Activated naive CD4-positive, alpha-beta T cell treated with anti-CD3 and anti-CD28 coated beads, Interleukin-2, amount 50 U/mL, for 72 hours (primary cell): ENCODE data around the gene FBXL4. TPM values are rescaled to one million over a fixed set of nuclear protein-coding genes. Genes with fewer than 3 reads are reported as not detected.

ENCODE experiments used
- ATAC-seq, 2 donors: fragments of 150-1000 bp; cut with Tn5 transposase; 2 replicates each; pipeline ENCODE4 v1.10.0; 2021; ENCODE audit warnings: mild to moderate bottlenecking in 2 of 2, moderate library complexity in 2 of 2
- DNase-seq, 2 donors: peaks; one replicate each; pipeline ENCODE4 v3.0.0; 2021 to 2022; ENCODE audit warnings: low spot score in 2 of 2
- H3K27ac Mint-ChIP-seq, 2 donors: one replicate each; pipeline ENCODE4 v1.8.0; 2022; ENCODE audit warnings: mild to moderate bottlenecking in 2 of 2, mixed read lengths in 2 of 2
- H3K36me3 Mint-ChIP-seq, 2 donors: one replicate each; pipeline ENCODE4 v1.8.0; 2022; ENCODE audit warnings: mixed read lengths in 2 of 2
- H3K9me3 Mint-ChIP-seq, 2 donors: one replicate each; pipeline ENCODE4 v1.8.0; 2022; ENCODE audit warnings: mixed read lengths in 2 of 2
- total RNA-seq, 2 donors: library from RNA; stranded (reverse); gene quantifications; one replicate each; pipeline ENCODE4 v1.2.3, GENCODE V29; 2022

FBXL4 gene
- total RNA-seq, 2 donors from 2014 or later, result 12.9 to 15.0 TPM

DNA sequence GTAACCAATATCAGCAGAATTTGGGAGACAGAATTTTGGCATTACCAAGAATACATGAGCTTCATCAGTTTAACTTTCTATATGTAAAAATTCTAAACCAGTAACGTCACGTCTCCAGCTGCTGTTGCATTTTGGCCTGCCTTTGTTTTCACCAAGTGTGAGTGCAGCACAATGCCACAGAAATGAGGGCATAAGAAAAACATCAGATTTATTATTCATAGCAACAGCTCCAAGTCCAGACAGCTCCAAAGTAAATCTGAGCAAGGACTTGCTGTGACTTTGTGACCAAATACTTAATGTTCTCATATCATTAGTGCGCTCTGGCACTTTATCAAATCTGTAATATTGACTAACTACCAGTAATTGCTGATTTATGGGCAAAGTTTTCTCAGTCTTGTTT, 11.0 kb upstream of the FBXL4 start:
- H3K36me3 Mint-ChIP-seq, result no peaks in the 10 kb centered on the region
- DNase-seq, result no peak
- no peaks in the 10 kb centered on the region for H3K9me3 Mint-ChIP-seq
- no peak overlapping the region for H3K27ac Mint-ChIP-seq
- ATAC-seq, result no peak

- Mint-ChIP-seq H3K27ac (no peak overlapping the region), H3K36me3 (no peaks in the 10 kb centered on the region), H3K9me3 (no peaks in the 10 kb centered on the region)
- DNase-seq, result no peak
- no peak for ATAC-seq
Measured at GRCh38 chr6:98957450-98957849, 9.7 kb upstream of the FBXL4 start.

- peaks cover 0 to 6% of the 10 kb centered on the region in 2 donors for H3K9me3 Mint-ChIP-seq
- no peak overlapping the region for H3K27ac Mint-ChIP-seq
- peaks cover 0 to 11% of the 10 kb centered on the region in 2 donors for H3K36me3 Mint-ChIP-seq
- no peak for ATAC-seq
- no peak for DNase-seq
Measured at GRCh38 chr6:98949589-98949988, 1.8 kb upstream of the FBXL4 start.

DNA sequence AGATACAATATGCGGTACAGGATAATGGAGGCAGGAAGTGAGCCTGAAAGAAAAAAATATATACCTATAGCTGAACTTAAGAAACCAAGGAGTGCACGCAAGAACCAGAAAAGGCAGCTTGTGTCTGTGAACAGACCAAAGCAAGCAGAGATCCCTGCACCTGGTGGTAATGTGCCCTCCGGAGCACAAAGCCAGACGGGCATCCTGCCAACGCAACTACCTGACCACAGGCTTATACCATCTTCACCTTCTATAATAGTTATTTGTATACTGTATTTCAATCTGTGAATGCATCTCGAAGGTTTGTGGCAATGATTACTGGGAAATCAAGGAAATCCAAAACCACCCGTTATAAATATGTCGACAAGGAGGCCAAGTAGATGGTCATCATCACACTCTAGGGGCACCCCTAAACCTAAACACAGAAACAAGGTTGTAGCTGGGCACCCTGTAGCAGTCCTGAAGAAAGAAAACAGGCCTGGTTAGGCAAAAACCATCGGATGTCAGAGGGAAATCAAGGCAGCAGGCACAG, 801 bp downstream of the FBXL4 start:
- ATAC-seq (peak; percentile 9 to 25), DNase-seq (peak in 1 of 2 donors; percentile 37)
- Mint-ChIP-seq H3K36me3 (peaks cover 18 to 20% of the 10 kb centered on the region in 2 donors), H3K9me3 (peaks cover 0 to 15% of the 10 kb centered on the region in 2 donors), H3K27ac (peak overlapping the region; percentile 96 to 97)

- H3K9me3 Mint-ChIP-seq, result peaks cover 2 to 15% of the 10 kb centered on the region in 2 donors
- DNase-seq, result no peak
- no peak for ATAC-seq
- H3K27ac Mint-ChIP-seq, result peak overlapping the region; percentile 96 to 97
- peaks cover 23 to 24% of the 10 kb centered on the region in 2 donors for H3K36me3 Mint-ChIP-seq
Measured at GRCh38 chr6:98946266-98946878, 1.4 kb downstream of the FBXL4 start.

DNA sequence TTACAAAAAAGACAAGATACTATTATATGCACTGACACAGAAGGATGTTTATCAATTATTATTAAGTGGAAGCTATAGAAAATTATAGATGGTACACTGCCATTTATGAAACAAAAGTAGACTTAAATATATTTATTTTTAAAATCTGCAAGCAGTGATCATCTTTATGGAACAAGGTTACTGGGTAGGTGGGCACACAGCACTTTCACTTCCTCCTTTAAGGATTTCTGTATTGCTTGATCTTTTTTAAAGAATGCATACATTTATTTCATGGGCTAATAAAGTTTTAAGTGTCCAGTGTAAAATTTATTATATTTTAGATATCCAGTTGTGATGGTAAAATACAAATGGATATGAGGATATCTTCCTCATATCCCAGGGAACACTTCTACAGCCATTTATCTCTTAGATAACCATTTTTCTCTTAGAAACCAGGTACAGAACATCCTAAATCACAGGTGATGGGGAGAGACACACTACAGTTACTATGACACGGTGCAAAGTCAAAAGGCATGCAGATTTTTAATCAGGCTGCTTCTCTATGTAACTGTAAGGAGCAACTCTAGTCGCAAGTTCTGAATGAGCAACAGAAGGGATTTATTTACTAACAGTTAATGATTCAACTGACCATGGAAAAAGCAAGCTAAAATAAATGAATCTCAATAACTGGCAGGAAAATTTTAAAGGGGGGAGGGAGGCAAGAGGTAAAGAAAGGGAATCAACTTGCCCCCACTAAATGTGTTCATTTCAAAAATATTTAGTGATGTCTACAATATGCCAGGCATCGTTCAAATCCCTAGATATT, 2.2 kb downstream of the FBXL4 start:
- no peak for DNase-seq
- peaks cover 9 to 16% of the 10 kb centered on the region in 2 donors for H3K9me3 Mint-ChIP-seq
- peak overlapping the region in 1 of 2 donors; percentile 96 for H3K27ac Mint-ChIP-seq
- H3K36me3 Mint-ChIP-seq, result peaks cover 32% of the 10 kb centered on the region in 2 donors
- ATAC-seq, result no peak

- Mint-ChIP-seq H3K36me3 (peaks cover 35 to 37% of the 10 kb centered on the region in 2 donors), H3K9me3 (peaks cover 13% of the 10 kb centered on the region in 2 donors), H3K27ac (no peak overlapping the region)
- DNase-seq (no peak), ATAC-seq (no peak)
Measured at GRCh38 chr6:98944598-98945081, 3.1 kb downstream of the FBXL4 start.

- DNase-seq, result no peak
- H3K36me3 Mint-ChIP-seq, result peaks cover 35 to 42% of the 10 kb centered on the region in 2 donors
- ATAC-seq, result no peak
- H3K27ac Mint-ChIP-seq, result no peak overlapping the region
- H3K9me3 Mint-ChIP-seq, result peaks cover 13% of the 10 kb centered on the region in 2 donors
Measured at GRCh38 chr6:98944168-98944567, 3.6 kb downstream of the FBXL4 start.

GRCh38 chr6:98942263-98942803, 5.4 kb downstream of the FBXL4 start:
- Mint-ChIP-seq H3K27ac (no peak overlapping the region), H3K9me3 (peaks cover 17 to 18% of the 10 kb centered on the region in 2 donors), H3K36me3 (peaks cover 40 to 57% of the 10 kb centered on the region in 2 donors)
- ATAC-seq (no peak), DNase-seq (no peak)

DNA sequence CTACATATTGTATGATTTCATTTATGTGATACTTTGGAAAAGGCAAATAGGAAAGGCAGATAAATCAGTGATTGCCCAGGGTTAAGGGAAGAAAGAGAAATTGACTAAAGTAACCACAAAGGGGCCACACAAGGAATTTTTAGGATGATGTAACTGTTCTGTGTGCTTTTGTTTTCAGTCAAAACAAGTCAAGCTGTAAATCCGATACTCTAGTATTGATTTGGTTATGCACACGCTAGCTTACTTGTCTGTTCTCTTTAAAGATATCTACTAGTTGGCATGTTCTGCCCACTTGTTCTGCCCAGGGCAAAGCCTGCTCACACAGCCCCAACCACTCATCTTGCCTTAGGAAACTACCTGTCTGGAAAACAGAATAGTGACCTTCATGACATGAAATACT, 6.4 kb downstream of the FBXL4 start:
- peaks cover 17 to 18% of the 10 kb centered on the region in 2 donors for H3K9me3 Mint-ChIP-seq
- no peak overlapping the region for H3K27ac Mint-ChIP-seq
- DNase-seq (no peak), ATAC-seq (no peak)
- H3K36me3 Mint-ChIP-seq, result peaks cover 30 to 57% of the 10 kb centered on the region in 2 donors

DNA sequence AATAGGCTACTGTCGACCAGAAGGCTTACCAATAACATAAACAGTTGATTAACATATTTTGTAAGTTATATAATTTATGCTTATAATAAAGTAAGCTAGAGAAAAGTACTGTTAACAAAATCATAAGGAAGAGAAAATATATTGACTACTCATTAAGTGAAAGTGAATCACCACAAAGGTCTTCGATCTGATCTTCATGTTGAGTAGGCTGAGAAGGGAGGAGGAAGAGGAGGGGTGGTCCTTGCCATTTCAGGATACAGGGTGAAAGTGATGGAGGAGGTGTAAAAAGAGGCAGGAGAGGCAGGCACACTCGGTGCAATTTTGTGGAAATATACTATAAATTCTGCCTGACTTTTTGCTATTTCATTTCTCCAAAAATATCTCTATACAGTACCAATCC, 10.4 kb downstream of the FBXL4 start:
- Mint-ChIP-seq H3K9me3 (peaks cover 14 to 17% of the 10 kb centered on the region in 2 donors), H3K27ac (no peak overlapping the region), H3K36me3 (peaks cover 35 to 67% of the 10 kb centered on the region in 2 donors)
- no peak for DNase-seq
- ATAC-seq, result no peak

GRCh38 chr6:98932381-98932780, 15.4 kb downstream of the FBXL4 start:
- ATAC-seq (no peak), DNase-seq (no peak)
- peaks cover 23 to 58% of the 10 kb centered on the region in 2 donors for H3K36me3 Mint-ChIP-seq
- no peak overlapping the region for H3K27ac Mint-ChIP-seq
- no peaks in the 10 kb centered on the region for H3K9me3 Mint-ChIP-seq

GRCh38 chr6:98931696-98932095, 16.1 kb downstream of the FBXL4 start:
- no peaks in the 10 kb centered on the region for H3K9me3 Mint-ChIP-seq
- ATAC-seq (no peak), DNase-seq (no peak)
- H3K36me3 Mint-ChIP-seq, result peaks cover 25 to 61% of the 10 kb centered on the region in 2 donors
- H3K27ac Mint-ChIP-seq, result no peak overlapping the region

DNA sequence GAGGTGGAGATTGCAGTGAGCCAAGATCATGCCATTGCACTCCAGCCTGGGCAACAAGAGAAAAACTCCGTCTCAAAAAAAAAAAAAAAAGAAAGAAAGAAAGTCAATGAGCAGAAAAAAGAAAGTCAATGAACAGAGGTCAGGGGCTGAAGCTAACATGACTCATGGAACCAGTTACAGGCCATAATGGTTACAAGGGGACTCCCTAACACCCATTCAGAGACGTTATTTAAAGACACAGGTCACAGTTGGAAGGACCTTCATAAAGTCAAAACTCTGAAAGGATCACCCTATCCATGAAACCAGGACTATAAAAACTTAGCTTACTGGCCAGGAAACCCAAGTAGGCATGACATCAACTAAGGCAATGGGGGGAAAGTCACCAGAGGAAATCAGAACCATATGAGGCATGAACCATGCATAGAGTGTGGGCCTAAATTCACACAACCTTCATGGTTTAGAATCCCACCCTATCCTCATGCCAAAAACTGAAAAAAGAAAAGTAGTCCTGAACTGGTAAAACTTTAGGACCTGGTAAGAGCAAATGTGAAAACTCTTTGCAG, 18.2 kb downstream of the FBXL4 start:
- Mint-ChIP-seq H3K9me3 (no peaks in the 10 kb centered on the region), H3K36me3 (peaks cover 28 to 65% of the 10 kb centered on the region in 2 donors), H3K27ac (no peak overlapping the region)
- ATAC-seq (no peak), DNase-seq (no peak)

DNA sequence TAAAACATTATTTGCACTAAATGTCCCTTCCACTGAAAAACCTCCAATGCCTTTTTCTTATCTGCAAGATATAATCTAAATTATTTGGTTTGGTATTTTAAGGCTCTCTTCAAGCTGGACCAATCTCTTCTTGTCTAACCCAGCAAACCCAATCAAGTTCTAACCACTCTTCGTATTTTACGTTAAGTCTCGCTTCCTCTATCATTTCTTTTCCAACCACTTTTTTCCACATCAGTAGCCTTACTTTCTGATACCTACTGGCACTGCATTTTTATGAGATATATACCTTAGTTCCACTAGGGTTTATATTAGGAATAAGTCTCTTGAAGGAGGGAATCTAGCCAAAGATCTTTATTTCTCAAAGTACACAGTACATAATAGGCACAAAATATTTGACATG, 19.1 kb downstream of the FBXL4 start:
- no peaks in the 10 kb centered on the region for H3K9me3 Mint-ChIP-seq
- DNase-seq, result no peak
- no peak overlapping the region for H3K27ac Mint-ChIP-seq

DNA sequence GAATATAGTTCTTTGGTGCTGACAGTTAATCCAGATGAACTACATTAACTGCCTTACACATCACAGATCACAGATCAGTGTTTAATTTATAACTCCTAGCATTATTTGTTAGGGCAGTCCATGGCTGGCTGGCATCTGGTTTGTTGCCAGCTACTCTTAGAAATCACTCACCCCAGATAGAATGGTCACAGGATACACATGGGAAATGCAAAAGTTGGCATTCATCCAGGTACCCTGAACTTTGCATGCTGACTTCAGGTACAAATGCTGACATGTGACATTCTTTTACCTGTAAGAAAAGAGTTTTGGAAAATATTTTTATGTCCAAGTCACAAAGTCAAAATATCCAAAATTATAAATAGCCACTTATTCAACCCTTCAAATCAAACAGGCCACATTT, 20.2 kb downstream of the FBXL4 start:
- H3K9me3 Mint-ChIP-seq, result no peaks in the 10 kb centered on the region
- H3K36me3 Mint-ChIP-seq, result peaks cover 22 to 47% of the 10 kb centered on the region in 2 donors
- DNase-seq (no peak), ATAC-seq (no peak)
- no peak overlapping the region for H3K27ac Mint-ChIP-seq

More for the DNA sequence above, 19.1 kb downstream of the FBXL4 start:
- ATAC-seq, result no peak
- peaks cover 21 to 56% of the 10 kb centered on the region in 2 donors for H3K36me3 Mint-ChIP-seq

GRCh38 chr6:98925831-98926230, 21.9 kb downstream of the FBXL4 start:
- Mint-ChIP-seq H3K36me3 (peaks cover 22 to 33% of the 10 kb centered on the region in 2 donors), H3K9me3 (no peaks in the 10 kb centered on the region), H3K27ac (no peak overlapping the region)
- ATAC-seq (no peak), DNase-seq (no peak)
